ENCODE measurements around the gene SLC2A4.
"Not testable (repeated sequence)": the region's sequence is repeated elsewhere in the genome, so short reads cannot be mapped to it uniquely, and the experiment has no call there.

Gene SLC2A4

GRCh38 chr17:7329997-7330637, 48.6 kb downstream of the SLC2A4 start:
- Histone ChIP-seq H3K4me1 (ENCODE audit: low read depth, poor library complexity, severe bottlenecking) (no peaks in the 10 kb centered on the region), H2AFZ (ENCODE audit: low read depth) (no peak overlapping the region)

GRCh38 chr17:7330638-7331015, 49.1 kb downstream of the SLC2A4 start:
- Histone ChIP-seq H2AFZ (ENCODE audit: low read depth) (no peak overlapping the region), H3K27me3 (ENCODE audit: insufficient read depth, low read depth) (no peaks in the 10 kb centered on the region), H3K4me3 (IDR thresholded peaks at IDR 0.05; ENCODE audit: insufficient read depth, low read depth, low read length) (no peak overlapping the region), H3K4me2 (no peak overlapping the region), H4K20me1 (ENCODE audit: insufficient read depth) (no peaks in the 10 kb centered on the region), H3K9ac (no peak overlapping the region), H3K36me3 (ENCODE audit: insufficient read depth) (no peaks in the 10 kb centered on the region), H3K4me1 (ENCODE audit: low read depth, poor library complexity, severe bottlenecking) (no peaks in the 10 kb centered on the region), H3K79me2 (ENCODE audit: insufficient read depth, low read depth) (no peaks in the 10 kb centered on the region), H3K27ac (no peak overlapping the region)
- TF ChIP-seq CTCF (conservative IDR thresholded peaks at IDR 0.05; ENCODE audit: low read depth, low read length), result no peak

More at GRCh38 chr17:7329997-7330637, 48.6 kb downstream of the SLC2A4 start:
- Histone ChIP-seq H4K20me1 (ENCODE audit: insufficient read depth) (no peaks in the 10 kb centered on the region), H3K4me3 (IDR thresholded peaks at IDR 0.05; ENCODE audit: insufficient read depth, low read depth, low read length) (no peak overlapping the region), H3K79me2 (ENCODE audit: insufficient read depth, low read depth) (no peaks in the 10 kb centered on the region), H3K36me3 (ENCODE audit: insufficient read depth) (no peaks in the 10 kb centered on the region), H3K9ac (no peak overlapping the region), H3K4me2 (no peak overlapping the region), H3K27me3 (ENCODE audit: insufficient read depth, low read depth) (no peaks in the 10 kb centered on the region), H3K27ac (no peak overlapping the region)
- no peak for TF ChIP-seq CTCF (conservative IDR thresholded peaks at IDR 0.05; ENCODE audit: low read depth, low read length)

GRCh38 chr17:7332111-7332510, 50.6 kb downstream of the SLC2A4 start:
- no peak for TF ChIP-seq CTCF (conservative IDR thresholded peaks at IDR 0.05; ENCODE audit: low read depth, low read length)
- Histone ChIP-seq H3K27me3 (ENCODE audit: insufficient read depth, low read depth) (no peaks in the 10 kb centered on the region), H3K4me1 (ENCODE audit: low read depth, poor library complexity, severe bottlenecking) (no peaks in the 10 kb centered on the region), H3K9ac (no peak overlapping the region), H3K79me2 (ENCODE audit: insufficient read depth, low read depth) (no peaks in the 10 kb centered on the region), H4K20me1 (ENCODE audit: insufficient read depth) (no peaks in the 10 kb centered on the region), H2AFZ (ENCODE audit: low read depth) (no peak overlapping the region), H3K4me3 (IDR thresholded peaks at IDR 0.05; ENCODE audit: insufficient read depth, low read depth, low read length) (no peak overlapping the region), H3K27ac (no peak overlapping the region), H3K4me2 (no peak overlapping the region), H3K36me3 (ENCODE audit: insufficient read depth) (no peaks in the 10 kb centered on the region)

- H2AFZ ChIP-seq (ENCODE audit: low read depth); H3K4me2 ChIP-seq; H3K4me3 ChIP-seq (IDR thresholded peaks at IDR 0.05; ENCODE audit: insufficient read depth, low read depth, low read length); H4K20me1 ChIP-seq (ENCODE audit: insufficient read depth); H3K27me3 ChIP-seq (ENCODE audit: insufficient read depth, low read depth); H3K4me1 ChIP-seq (ENCODE audit: low read depth, poor library complexity, severe bottlenecking); H3K27ac ChIP-seq; H3K36me3 ChIP-seq (ENCODE audit: insufficient read depth); H3K9ac ChIP-seq; H3K79me2 ChIP-seq (ENCODE audit: insufficient read depth, low read depth): not testable (repeated sequence)
Observed at GRCh38 chr17:7332600-7333069, 51.1 kb downstream of the SLC2A4 start.

- Histone ChIP-seq H3K27me3 (ENCODE audit: insufficient read depth, low read depth) (no peaks in the 10 kb centered on the region), H2AFZ (ENCODE audit: low read depth) (no peak overlapping the region), H3K4me3 (IDR thresholded peaks at IDR 0.05; ENCODE audit: insufficient read depth, low read depth, low read length) (no peak overlapping the region), H3K4me2 (no peak overlapping the region), H4K20me1 (ENCODE audit: insufficient read depth) (no peaks in the 10 kb centered on the region), H3K79me2 (ENCODE audit: insufficient read depth, low read depth) (no peaks in the 10 kb centered on the region), H3K4me1 (ENCODE audit: low read depth, poor library complexity, severe bottlenecking) (no peaks in the 10 kb centered on the region), H3K36me3 (ENCODE audit: insufficient read depth) (no peaks in the 10 kb centered on the region), H3K27ac (no peak overlapping the region), H3K9ac (no peak overlapping the region)
- TF ChIP-seq CTCF (conservative IDR thresholded peaks at IDR 0.05; ENCODE audit: low read depth, low read length), result no peak
Observed at GRCh38 chr17:7334938-7335538, 53.5 kb downstream of the SLC2A4 start.

GRCh38 chr17:7335765-7336164, 54.2 kb downstream of the SLC2A4 start:
- H4K20me1 ChIP-seq (ENCODE audit: insufficient read depth); H3K4me1 ChIP-seq (ENCODE audit: low read depth, poor library complexity, severe bottlenecking); H2AFZ ChIP-seq (ENCODE audit: low read depth); H3K9ac ChIP-seq; H3K27me3 ChIP-seq (ENCODE audit: insufficient read depth, low read depth); H3K4me2 ChIP-seq; H3K27ac ChIP-seq; H3K79me2 ChIP-seq (ENCODE audit: insufficient read depth, low read depth); H3K36me3 ChIP-seq (ENCODE audit: insufficient read depth); H3K4me3 ChIP-seq (IDR thresholded peaks at IDR 0.05; ENCODE audit: insufficient read depth, low read depth, low read length): not testable (repeated sequence)
